Subcutaneous preadipocyte (primary cell): ENCODE measurements around the gene PRDM4. TPM values are rescaled to one million over a fixed set of nuclear protein-coding genes. Genes with fewer than 3 reads are reported as not detected.

Source experiments
- total RNA-seq: library from RNA; depleted of rRNA; stranded (reverse); fragments of >200 nt; gene quantifications from 2 replicates; pipeline ENCODE4 v1.2.3, GENCODE V29; 2012

The PRDM4 gene, protein sequence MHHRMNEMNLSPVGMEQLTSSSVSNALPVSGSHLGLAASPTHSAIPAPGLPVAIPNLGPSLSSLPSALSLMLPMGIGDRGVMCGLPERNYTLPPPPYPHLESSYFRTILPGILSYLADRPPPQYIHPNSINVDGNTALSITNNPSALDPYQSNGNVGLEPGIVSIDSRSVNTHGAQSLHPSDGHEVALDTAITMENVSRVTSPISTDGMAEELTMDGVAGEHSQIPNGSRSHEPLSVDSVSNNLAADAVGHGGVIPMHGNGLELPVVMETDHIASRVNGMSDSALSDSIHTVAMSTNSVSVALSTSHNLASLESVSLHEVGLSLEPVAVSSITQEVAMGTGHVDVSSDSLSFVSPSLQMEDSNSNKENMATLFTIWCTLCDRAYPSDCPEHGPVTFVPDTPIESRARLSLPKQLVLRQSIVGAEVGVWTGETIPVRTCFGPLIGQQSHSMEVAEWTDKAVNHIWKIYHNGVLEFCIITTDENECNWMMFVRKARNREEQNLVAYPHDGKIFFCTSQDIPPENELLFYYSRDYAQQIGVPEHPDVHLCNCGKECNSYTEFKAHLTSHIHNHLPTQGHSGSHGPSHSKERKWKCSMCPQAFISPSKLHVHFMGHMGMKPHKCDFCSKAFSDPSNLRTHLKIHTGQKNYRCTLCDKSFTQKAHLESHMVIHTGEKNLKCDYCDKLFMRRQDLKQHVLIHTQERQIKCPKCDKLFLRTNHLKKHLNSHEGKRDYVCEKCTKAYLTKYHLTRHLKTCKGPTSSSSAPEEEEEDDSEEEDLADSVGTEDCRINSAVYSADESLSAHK
- total RNA-seq = 36.7 and 43.4 TPM in 2 replicates

GRCh38 chr12:107760809-107761501, at the start of gene PRDM4:
Gene PRDM4, minus strand, starts transcription at chr12:107761137. Its CDS starts 622 bp downstream, at chr12:107760515.

DNA sequence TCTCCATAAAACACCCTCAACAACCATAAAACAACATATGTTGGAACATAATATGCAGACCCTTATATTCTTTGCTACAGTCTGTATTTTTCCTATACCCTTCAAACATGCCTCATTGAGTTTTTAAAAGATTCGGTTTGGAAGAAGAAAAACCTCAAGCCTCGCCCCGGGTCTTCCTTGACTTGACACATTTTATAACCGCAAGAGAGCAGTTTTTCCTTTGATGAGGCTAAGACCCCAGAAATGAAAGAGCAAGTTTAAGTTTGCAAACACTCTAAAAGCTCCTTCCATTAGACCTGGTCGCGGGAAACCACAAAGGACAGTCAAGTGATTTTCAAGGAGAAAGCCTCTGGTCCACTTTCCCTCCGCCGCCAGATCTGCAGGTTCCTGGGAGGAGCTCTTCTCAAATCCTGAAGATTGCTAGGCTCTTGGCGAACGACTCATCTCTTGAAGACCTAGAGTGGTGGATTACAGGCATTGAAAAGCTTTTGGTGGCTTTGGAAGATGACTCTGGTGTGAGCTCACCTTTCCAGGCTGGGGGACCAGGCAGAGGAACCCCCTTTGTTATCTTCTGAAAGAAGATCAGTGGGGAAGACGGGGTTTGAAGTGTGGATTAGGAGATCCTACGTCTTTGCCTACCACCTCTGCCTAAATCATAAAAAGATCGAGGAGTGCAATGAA, 13.6 kb upstream of the PRDM4 start, which contains the start of gene ASCL4:
TSS of gene ASCL4 (plus strand) at position 356 of the 681 bp plus-strand sequence. CDS start 515 bp downstream, outside the sequence.

DNA sequence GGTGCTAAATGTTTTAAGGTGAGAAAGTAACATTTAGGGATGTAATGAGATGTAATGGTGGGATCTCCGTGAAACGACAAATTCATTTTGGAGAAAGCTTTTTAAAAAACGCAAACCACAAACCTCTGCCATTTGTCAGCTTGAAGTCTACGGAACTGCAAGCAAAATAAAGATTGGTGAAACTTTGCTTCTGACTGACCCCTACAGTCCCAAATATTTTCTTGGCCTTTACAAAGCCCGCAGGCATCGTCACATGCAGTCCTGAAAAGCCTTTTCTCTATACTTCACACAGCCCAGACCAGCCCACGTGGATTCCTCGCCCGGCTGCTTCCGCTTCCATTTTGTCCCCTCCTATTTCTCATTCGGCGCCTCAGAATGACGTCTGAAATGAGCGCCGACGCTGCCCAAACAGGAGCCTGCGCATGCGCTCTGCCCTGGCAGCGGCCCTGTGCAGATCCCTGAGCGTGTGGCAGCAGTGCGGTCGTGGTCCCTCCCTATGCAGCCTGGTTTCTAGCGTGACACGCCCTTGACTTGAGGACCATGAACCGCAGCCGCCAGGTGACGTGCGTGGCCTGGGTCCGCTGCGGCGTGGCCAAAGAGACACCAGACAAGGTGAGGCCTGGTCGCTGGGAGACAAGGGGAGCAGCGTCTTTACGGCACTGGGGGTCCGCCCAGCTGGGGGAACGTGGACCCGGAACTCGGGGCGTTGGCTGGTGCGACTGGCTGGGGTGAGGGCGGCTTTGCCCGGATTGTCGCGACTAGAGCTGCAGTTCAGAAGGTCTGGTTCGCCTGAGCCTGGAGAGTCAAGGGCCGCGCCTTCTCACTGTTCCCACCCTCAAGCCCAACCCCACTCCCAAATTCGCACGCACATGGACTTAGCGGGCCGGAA, 75.3 kb downstream of the PRDM4 start, which contains the start of gene PWP1:
TSS of gene PWP1 (plus strand) at position 440 of the 889 bp plus-strand sequence. CDS start at position 541, 101 bp downstream.

Other genes with a start within 250 kb of the PRDM4 start
- gene PWP1, start 75.3 kb downstream of the PRDM4 start, total RNA-seq = 75.9 and 80.5 TPM in 2 replicates
- not detected in 2 replicates for gene ASCL4, start 13.6 kb upstream of the PRDM4 start, total RNA-seq